CD4-positive, alpha-beta T cell treated with Interleukin-1 beta for 1 hour (primary cell): ENCODE results near the gene GUCY1A2.
"Not testable (repeated sequence)": the region's sequence is repeated elsewhere in the genome, so short reads cannot be mapped to it uniquely, and the experiment has no call there.

Source experiments
- DNase-seq, 2 donors: peaks; one replicate each; pipeline ENCODE4 v3.0.0-alpha.2; 2020 to 2022

The GUCY1A2 gene, protein sequence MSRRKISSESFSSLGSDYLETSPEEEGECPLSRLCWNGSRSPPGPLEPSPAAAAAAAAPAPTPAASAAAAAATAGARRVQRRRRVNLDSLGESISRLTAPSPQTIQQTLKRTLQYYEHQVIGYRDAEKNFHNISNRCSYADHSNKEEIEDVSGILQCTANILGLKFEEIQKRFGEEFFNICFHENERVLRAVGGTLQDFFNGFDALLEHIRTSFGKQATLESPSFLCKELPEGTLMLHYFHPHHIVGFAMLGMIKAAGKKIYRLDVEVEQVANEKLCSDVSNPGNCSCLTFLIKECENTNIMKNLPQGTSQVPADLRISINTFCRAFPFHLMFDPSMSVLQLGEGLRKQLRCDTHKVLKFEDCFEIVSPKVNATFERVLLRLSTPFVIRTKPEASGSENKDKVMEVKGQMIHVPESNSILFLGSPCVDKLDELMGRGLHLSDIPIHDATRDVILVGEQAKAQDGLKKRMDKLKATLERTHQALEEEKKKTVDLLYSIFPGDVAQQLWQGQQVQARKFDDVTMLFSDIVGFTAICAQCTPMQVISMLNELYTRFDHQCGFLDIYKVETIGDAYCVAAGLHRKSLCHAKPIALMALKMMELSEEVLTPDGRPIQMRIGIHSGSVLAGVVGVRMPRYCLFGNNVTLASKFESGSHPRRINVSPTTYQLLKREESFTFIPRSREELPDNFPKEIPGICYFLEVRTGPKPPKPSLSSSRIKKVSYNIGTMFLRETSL

GRCh38 chr11:107018219-107018901 lies at the start of gene GUCY1A2:
GUCY1A2 (minus strand) TSS chr11:107018476; CDS start chr11:107018055, 421 bp downstream.
- no peak for DNase-seq

- DNase-seq: no peak
Measured at GRCh38 chr11:107054391-107054790, 36.1 kb upstream of the GUCY1A2 start.

DNA sequence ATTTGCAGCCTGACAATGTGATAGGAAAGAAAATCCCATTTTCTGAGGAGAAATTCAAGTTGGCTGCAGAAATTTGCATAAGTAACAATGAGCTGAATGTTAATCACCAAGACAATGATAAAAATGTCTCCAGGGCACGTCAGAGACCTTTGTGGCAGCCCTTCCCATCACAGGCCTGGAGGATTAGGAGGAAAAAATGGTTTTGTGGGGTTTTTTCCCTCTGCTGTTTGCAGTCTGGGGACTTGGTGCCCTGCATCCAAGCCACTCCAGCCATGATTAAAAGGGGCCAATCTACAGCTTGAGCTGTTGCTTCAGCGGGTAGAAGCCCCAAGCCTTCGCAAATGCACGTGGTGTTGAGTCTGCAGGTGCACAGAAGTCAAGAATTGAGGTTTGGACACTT lies 33.1 kb upstream of the GUCY1A2 start:
- DNase-seq: not testable (repeated sequence)

DNA sequence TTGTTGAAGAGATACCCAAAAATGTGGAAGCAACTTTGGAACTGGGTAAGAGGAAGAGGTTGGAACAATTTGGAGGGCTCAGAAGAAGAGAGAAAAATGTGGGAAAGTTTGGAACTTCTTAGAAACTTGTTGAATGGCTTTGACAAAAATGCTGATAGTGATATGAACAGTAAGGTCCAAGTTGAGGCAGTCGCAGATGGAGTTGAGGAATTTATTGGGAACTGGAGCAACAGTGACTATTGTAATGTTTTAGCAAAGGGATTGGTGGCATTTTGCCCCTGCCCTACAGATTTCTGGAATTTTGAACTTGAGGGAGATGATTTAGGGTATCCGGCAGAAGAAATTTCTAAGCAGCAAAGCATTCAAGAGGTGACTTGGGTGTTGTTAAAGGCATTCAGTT lies 32.6 kb upstream of the GUCY1A2 start:
- not testable (repeated sequence) for DNase-seq

DNA sequence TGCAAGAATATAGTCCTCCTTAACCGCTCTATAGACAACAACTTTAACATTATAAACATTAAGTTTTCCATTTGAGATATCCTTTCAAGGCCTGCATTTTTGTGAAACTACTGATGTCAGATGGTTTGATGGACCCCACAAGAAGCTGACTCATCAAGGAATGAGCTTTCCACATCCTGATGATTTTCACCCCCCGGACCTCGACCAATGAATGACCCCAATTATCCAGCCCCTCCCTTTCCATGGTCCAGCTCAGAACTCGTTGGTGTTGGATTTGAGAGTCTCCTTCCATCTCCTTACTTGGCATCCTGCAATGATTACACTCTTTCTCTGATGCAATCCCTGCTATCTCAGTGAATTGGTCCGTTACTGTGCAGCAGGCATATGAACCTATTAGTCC lies 31.8 kb upstream of the GUCY1A2 start:
- DNase-seq: no peak

GRCh38 chr11:107044503-107044902 lies 26.2 kb upstream of the GUCY1A2 start:
- DNase-seq: no peak

- DNase-seq: no peak
Measured at GRCh38 chr11:107043242-107044006, 25.1 kb upstream of the GUCY1A2 start.

DNA sequence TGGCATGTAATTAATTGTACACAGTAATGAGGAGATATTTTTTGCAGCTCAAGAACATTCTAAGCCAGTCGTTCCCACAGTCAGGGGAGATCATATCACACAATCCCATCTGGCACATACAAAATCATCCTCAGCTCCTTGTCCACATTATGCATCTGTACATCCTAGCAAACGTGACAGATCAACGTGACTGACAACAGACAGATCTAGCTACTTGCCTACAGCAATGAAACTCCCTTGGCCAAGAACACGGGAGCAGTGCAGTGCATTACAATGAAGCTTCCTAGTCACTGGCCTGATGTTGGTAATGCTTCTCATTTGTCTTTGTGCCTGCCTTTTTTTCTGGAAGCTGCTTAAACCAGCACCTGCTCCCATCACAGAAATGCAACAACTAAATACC lies 24.5 kb upstream of the GUCY1A2 start:
- DNase-seq: no peak

- DNase-seq: no peak
Measured at GRCh38 chr11:107041088-107041444, 22.8 kb upstream of the GUCY1A2 start.

GRCh38 chr11:107040433-107041087 lies 22.3 kb upstream of the GUCY1A2 start:
- DNase-seq: no peak

GRCh38 chr11:107025673-107026072 lies 7.4 kb upstream of the GUCY1A2 start:
- DNase-seq: no peak

GRCh38 chr11:107020594-107020993 lies 2.3 kb upstream of the GUCY1A2 start:
- DNase-seq: no peak

GRCh38 chr11:107018902-107019493 lies 722 bp upstream of the GUCY1A2 start:
- no peak for DNase-seq

DNA sequence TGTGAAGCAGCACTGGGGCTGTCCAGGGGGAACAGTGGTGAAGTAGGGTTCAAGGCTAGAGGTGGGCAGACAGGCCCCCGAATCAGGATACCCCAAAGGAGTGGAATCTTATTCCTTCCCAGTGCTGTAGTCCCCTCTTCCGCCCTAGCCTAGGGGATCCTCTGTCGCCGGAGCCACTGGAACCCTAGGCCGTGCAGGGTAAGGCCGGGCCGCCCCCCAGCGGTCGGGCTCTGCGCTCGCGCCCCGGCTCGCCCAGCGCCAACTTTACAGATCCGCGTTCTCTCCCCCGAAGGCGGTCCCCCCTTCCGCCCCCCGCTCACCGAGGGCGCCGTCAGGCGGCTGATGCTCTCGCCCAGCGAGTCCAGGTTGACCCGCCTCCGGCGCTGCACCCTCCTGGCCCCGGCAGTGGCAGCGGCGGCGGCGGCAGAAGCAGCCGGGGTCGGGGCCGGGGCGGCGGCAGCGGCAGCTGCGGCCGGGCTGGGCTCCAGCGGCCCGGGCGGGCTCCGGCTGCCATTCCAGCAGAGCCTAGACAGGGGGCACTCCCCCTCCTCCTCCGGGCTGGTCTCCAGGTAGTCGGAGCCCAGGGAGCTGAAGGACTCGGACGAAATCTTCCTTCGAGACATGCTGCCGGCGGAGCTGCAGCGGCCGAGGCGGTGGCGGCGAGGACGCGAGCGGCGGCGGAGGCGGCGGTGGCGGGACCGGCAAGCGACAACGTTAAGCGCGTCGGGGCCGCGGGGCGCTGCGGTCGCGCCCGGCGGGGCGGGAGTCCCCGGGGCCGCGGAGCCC lies 650 bp downstream of the GUCY1A2 start:
- no peak for DNase-seq

GRCh38 chr11:107017104-107017432 lies 1.2 kb downstream of the GUCY1A2 start:
- no peak for DNase-seq

- no peak for DNase-seq
Measured at GRCh38 chr11:107014871-107015270, 3.4 kb downstream of the GUCY1A2 start.

GRCh38 chr11:107011977-107012376 lies 6.3 kb downstream of the GUCY1A2 start:
- no peak for DNase-seq

GRCh38 chr11:107009190-107009589 lies 9.1 kb downstream of the GUCY1A2 start:
- DNase-seq: no peak

- no peak for DNase-seq
Measured at GRCh38 chr11:107006076-107006833, 12.0 kb downstream of the GUCY1A2 start.

- DNase-seq: no peak
Measured at GRCh38 chr11:106999196-106999595, 19.1 kb downstream of the GUCY1A2 start.

- DNase-seq: no peak
Measured at GRCh38 chr11:106998916-106999188, 19.4 kb downstream of the GUCY1A2 start.
